H1 (cell line): Measurements from ENCODE around the gene KCNH6. TPM values are rescaled to one million over a fixed set of nuclear protein-coding genes. Genes with fewer than 3 reads are reported as not detected.

ENCODE experiments used
- CTCF ChIA-PET: fragments of 300-600 bp; sonication (Branson Sonifier 250); formaldehyde crosslinking; loops from one replicate; lab custom pipeline; 2021; ENCODE audit not compliant: partially characterized antibody; lab: Charles Lee
- POLR2A ChIA-PET: fragments of 300-600 bp; sonication (Branson Sonifier 250); formaldehyde crosslinking; loops from one replicate; lab custom pipeline; 2021; ENCODE audit warnings: inconsistent platforms; ENCODE audit not compliant: partially characterized antibody; lab: Charles Lee
- DNase-seq, 2 experiments: peaks; one replicate each; pipeline versions ENCODE4 v3.0.0 to v3.0.0-alpha.2; 2010 to 2022; ENCODE audit warnings: low spot score in 2 of 2, low read depth in 1 of 2, mixed read lengths in 1 of 2
- FAIRE-seq: peaks from 2 replicates; lab custom pipeline; 2011; peaks lifted over from hg19 to GRCh38; lab: Jason Lieb, UNC
- H2AFZ ChIP-seq: 2 replicates; pipeline ENCODE4 v1.8.1; 2012; ENCODE audit warnings: low read length, inconsistent platforms
- H2AK5ac ChIP-seq: 2 replicates; pipeline ENCODE4 v1.6.1; 2013; ENCODE audit warnings: low read depth, low read length
- H2BK120ac ChIP-seq: replicated peaks from 2 replicates; pipeline ENCODE3; 2013; ENCODE audit warnings: low read depth, low read length, inconsistent platforms
- H2BK12ac ChIP-seq: 2 replicates; pipeline ENCODE4 v1.6.1; 2013; ENCODE audit warnings: low read depth, low read length
- H2BK15ac ChIP-seq: 2 replicates; pipeline ENCODE4 v1.6.1; 2013; ENCODE audit warnings: low read length
- H2BK20ac ChIP-seq: 2 replicates; pipeline ENCODE4 v1.6.1; 2013; ENCODE audit warnings: low read length
- H2BK5ac ChIP-seq: 2 replicates; pipeline ENCODE4 v1.6.1; 2013; ENCODE audit warnings: low read depth, low read length
- H3K14ac ChIP-seq: 2 replicates; pipeline ENCODE4 v1.6.1; 2013; ENCODE audit warnings: inconsistent platforms; ENCODE audit not compliant: insufficient read length
- H3K18ac ChIP-seq: 2 replicates; pipeline ENCODE4 v1.6.1; 2013; ENCODE audit warnings: low read length; ENCODE audit errors: extremely low read depth
- H3K23ac ChIP-seq: 2 replicates; pipeline ENCODE4 v1.6.1; 2013; ENCODE audit warnings: inconsistent platforms; ENCODE audit not compliant: insufficient read length
- H3K23me2 ChIP-seq: 2 replicates; pipeline ENCODE4 v1.6.1; 2013; ENCODE audit warnings: low read depth, low read length
- H3K27ac ChIP-seq: 2 replicates; pipeline ENCODE4 v1.6.1; 2011; ENCODE audit warnings: low read depth, low read length, inconsistent platforms
- H3K27me3 ChIP-seq, 4 experiments: replicated peaks in 1 of 4; 1 replicate in 1 of 4; 2 replicates in 3 of 4; pipeline versions ENCODE4 v1.6.1 to v1.8.1; 2011 to 2013; ENCODE audit warnings: low read length in 3 of 4, mild to moderate bottlenecking in 3 of 4, inconsistent platforms in 2 of 4, mixed read lengths in 2 of 4, moderate library complexity in 1 of 4; ENCODE audit not compliant: control insufficient read depth in 3 of 4, insufficient read depth in 3 of 4; ENCODE audit errors: extremely low read depth in 1 of 4
- H3K36me3 ChIP-seq, 4 experiments: 2 replicates each; pipeline versions ENCODE4 v1.6.1 to v1.8.1; 2011 to 2013; ENCODE audit warnings: mild to moderate bottlenecking in 4 of 4, low read length in 3 of 4, moderate library complexity in 2 of 4, control low read depth in 1 of 4, inconsistent platforms in 1 of 4; ENCODE audit not compliant: insufficient read depth in 4 of 4, control insufficient read depth in 2 of 4
- H3K4ac ChIP-seq: replicated peaks from 2 replicates; pipeline ENCODE3; 2013; ENCODE audit warnings: low read length, low read depth, mixed read lengths, inconsistent platforms; ENCODE audit not compliant: insufficient read length
- H3K4me1 ChIP-seq, 4 experiments: replicated peaks in 1 of 4; 1 replicate in 1 of 4; 2 replicates in 3 of 4; pipeline versions ENCODE4 v1.6.1 to v1.8.1; 2011 to 2013; ENCODE audit warnings: low read length in 3 of 4, inconsistent platforms in 2 of 4, mixed read lengths in 1 of 4; ENCODE audit not compliant: insufficient read depth in 4 of 4, control insufficient read depth in 3 of 4
- H3K4me2 ChIP-seq, 2 experiments: 2 replicates each; pipeline versions ENCODE4 v1.6.1 to v1.8.1; 2011 to 2013; ENCODE audit warnings: low read depth in 2 of 2, low read length in 2 of 2, control low read depth in 1 of 2, inconsistent platforms in 1 of 2, mild to moderate bottlenecking in 1 of 2; ENCODE audit not compliant: insufficient read depth in 1 of 2
- H3K4me3 ChIP-seq, 4 experiments: fragments of 200-600, 300-600 bp in 1 of 4; sonication (generic), shearing (Covaris generic), sonication (Bioruptor Twin) in 1 of 4; 2 replicates each; pipeline versions ENCODE4 v1.5.1 to v1.8.1; 2011 to 2016; ENCODE audit warnings: low read length in 4 of 4, low read depth in 3 of 4, control low read depth in 2 of 4, inconsistent platforms in 2 of 4, mild to moderate bottlenecking in 2 of 4, mixed read lengths in 1 of 4, moderate library complexity in 1 of 4; ENCODE audit not compliant: insufficient read depth in 2 of 4; ENCODE audit errors: extremely low read depth in 1 of 4
- H3K56ac ChIP-seq: replicated peaks from 2 replicates; pipeline ENCODE3; 2013; ENCODE audit warnings: low read depth, mild to moderate bottlenecking, mixed read lengths, low read length, inconsistent platforms; ENCODE audit not compliant: insufficient read length
- H3K79me1 ChIP-seq: 2 replicates; pipeline ENCODE4 v1.6.1; 2013; ENCODE audit warnings: low read depth, low read length, control low read depth
- H3K79me2 ChIP-seq, 2 experiments: 2 replicates each; pipeline versions ENCODE4 v1.6.1 to v1.8.1; 2012 to 2013; ENCODE audit warnings: low read length in 2 of 2, mild to moderate bottlenecking in 2 of 2, inconsistent platforms in 1 of 2; ENCODE audit not compliant: insufficient read depth in 2 of 2, control insufficient read depth in 1 of 2
- H3K9ac ChIP-seq, 4 experiments: replicated peaks in 1 of 4; 1 replicate in 1 of 4; 2 replicates in 3 of 4; pipeline versions ENCODE4 v1.6.1 to v1.8.1; 2011 to 2013; ENCODE audit warnings: low read depth in 3 of 4, low read length in 3 of 4, control low read depth in 2 of 4, mild to moderate bottlenecking in 2 of 4, moderate library complexity in 2 of 4, inconsistent platforms in 1 of 4; ENCODE audit errors: extremely low read depth in 1 of 4
- H3K9me3 ChIP-seq, 2 experiments: 2 replicates each; pipeline versions ENCODE4 v1.6.1 to v1.8.1; 2012 to 2013; ENCODE audit warnings: mild to moderate bottlenecking in 2 of 2, moderate library complexity in 2 of 2, control low read depth in 1 of 2, inconsistent platforms in 1 of 2, low read depth in 1 of 2, low read length in 1 of 2, mixed read lengths in 1 of 2; ENCODE audit not compliant: insufficient read depth in 2 of 2
- H4K20me1 ChIP-seq, 2 experiments: replicated peaks in 1 of 2; 2 replicates each; pipeline versions ENCODE3 to v1.8.1; 2011 to 2013; ENCODE audit warnings: inconsistent platforms in 2 of 2, low read length in 2 of 2, mild to moderate bottlenecking in 1 of 2; ENCODE audit not compliant: insufficient read depth in 2 of 2, control insufficient read depth in 1 of 2
- H4K5ac ChIP-seq: 2 replicates; pipeline ENCODE4 v1.6.1; 2013; ENCODE audit warnings: low read length, low read depth, mixed read lengths, inconsistent platforms; ENCODE audit not compliant: insufficient read length
- H4K8ac ChIP-seq: 2 replicates; pipeline ENCODE4 v1.8.0; 2013; ENCODE audit warnings: mild to moderate bottlenecking, moderate library complexity, low read length, inconsistent platforms; ENCODE audit not compliant: insufficient read depth; ENCODE audit errors: extremely low read depth
- H4K91ac ChIP-seq: replicated peaks from 2 replicates; pipeline ENCODE3; 2013; ENCODE audit warnings: low read length, mixed read lengths, inconsistent platforms; ENCODE audit not compliant: insufficient read length
- JUN ChIP-seq: IDR thresholded peaks from 2 replicates; pipeline ENCODE4 v1.6.1; 2011; ENCODE audit warnings: low read depth, mild to moderate bottlenecking, improper control_type of control experiment, low read length
- NRF1 ChIP-seq: IDR thresholded peaks from 2 replicates; pipeline ENCODE4 v1.6.1; 2011; ENCODE audit warnings: mild to moderate bottlenecking, low read depth, low read length, improper control_type of control experiment
- POLR2A ChIP-seq, 2 experiments: IDR thresholded peaks; 1 replicate in 1 of 2; 2 replicates in 1 of 2; pipeline ENCODE4 v1.6.1; 2011; ENCODE audit warnings: low read depth in 2 of 2, low read length in 2 of 2, mild to moderate bottlenecking in 2 of 2; ENCODE audit errors: control extremely low read depth in 1 of 2
- RAD21 ChIP-seq, 2 experiments: IDR thresholded peaks in 1 of 2; conservative IDR thresholded peaks in 1 of 2; 2 replicates each; pipeline ENCODE4 v1.6.1; 2011; ENCODE audit warnings: low read depth in 2 of 2, low read length in 2 of 2, improper control_type of control experiment in 1 of 2, inconsistent platforms in 1 of 2, mild to moderate bottlenecking in 1 of 2, moderate library complexity in 1 of 2
- RFX5 ChIP-seq: IDR thresholded peaks from 2 replicates; pipeline ENCODE4 v1.6.1; 2011; ENCODE audit warnings: low read depth, low read length, improper control_type of control experiment, borderline replicate concordance
- RNF2 ChIP-seq: fragments of 200-900, 300-1000 bp; sonication (generic); IDR thresholded peaks from 2 replicates; pipeline ENCODE4 v1.7.1; 2016; ENCODE audit warnings: borderline replicate concordance, low read depth, mild to moderate bottlenecking, antibody characterized with exemption, low read length; ENCODE audit not compliant: poor library complexity, severe bottlenecking; ENCODE audit errors: missing control alignments
- SUZ12 ChIP-seq: fragments of 200-600 bp; sonication (generic); IDR thresholded peaks from 2 replicates; pipeline ENCODE4 v1.6.1; 2012; ENCODE audit warnings: mild to moderate bottlenecking, inconsistent platforms, low read length, moderate library complexity, mixed read lengths
- USF2 ChIP-seq: IDR thresholded peaks from 2 replicates; pipeline ENCODE4 v1.6.1; 2011; ENCODE audit warnings: low read length, improper control_type of control experiment
- WGBS, 2 experiments: shearing (Covaris generic) in 1 of 2; methylation state at CpG; one replicate each; pipeline versions ENCODE4 v1.1.6 to v1.1.7; 2013 to 2015; ENCODE audit warnings: low lambda C conversion rate in 2 of 2, mixed read lengths in 2 of 2, inconsistent platforms in 1 of 2, low coverage in 1 of 2, missing lambda C conversion rate in 1 of 2; ENCODE audit not compliant: insufficient replicate concordance in 2 of 2, insufficient coverage in 1 of 2, insufficient read length in 1 of 2; ENCODE audit errors: extremely low coverage in 1 of 2, missing lambda C conversion rate in 1 of 2; 5-methylcytosine and 5-hydroxymethylcytosine counted together
- polyA plus RNA-seq, 7 experiments: library from polyadenylated mRNA; depleted of rRNA in 3 of 7; stranded (reverse) in 5 of 7; unstranded in 2 of 7; fragments of >200 nt in 5 of 7; fragments of 200-250 nt in 2 of 7; gene quantifications; 1 replicate in 5 of 7; 2 replicates in 1 of 7; 4 replicates in 1 of 7; pipeline versions ENCODE4 v1.2.1 to v1.2.3, GENCODE V29; 2011 to 2013; ENCODE audit warnings: missing spikeins in 2 of 7, mixed read lengths in 2 of 7
- total RNA-seq: library from RNA; stranded (reverse); fragmentation: NEBNext Ultra II Directional; extraction: Animal tissue kit (Norgen Biotek cat#: 25700); gene quantifications from 2 replicates; pipeline ENCODE4 v1.2.1, GENCODE V29; 2021
- TF ChIP-seq, protein P1 (sequence below): IDR thresholded peaks from 2 replicates; pipeline ENCODE4 v1.6.1; 2011; ENCODE audit warnings: low read depth, mild to moderate bottlenecking, low read length; ENCODE audit not compliant: insufficient read depth

KCNH6 gene
- total and polyA plus RNA-seq, 2 of the 8 experiments (the other 6 are each of a cell fraction or from before 2014, with no cell fraction given) = 1.8 to 3.6 TPM

DNA sequence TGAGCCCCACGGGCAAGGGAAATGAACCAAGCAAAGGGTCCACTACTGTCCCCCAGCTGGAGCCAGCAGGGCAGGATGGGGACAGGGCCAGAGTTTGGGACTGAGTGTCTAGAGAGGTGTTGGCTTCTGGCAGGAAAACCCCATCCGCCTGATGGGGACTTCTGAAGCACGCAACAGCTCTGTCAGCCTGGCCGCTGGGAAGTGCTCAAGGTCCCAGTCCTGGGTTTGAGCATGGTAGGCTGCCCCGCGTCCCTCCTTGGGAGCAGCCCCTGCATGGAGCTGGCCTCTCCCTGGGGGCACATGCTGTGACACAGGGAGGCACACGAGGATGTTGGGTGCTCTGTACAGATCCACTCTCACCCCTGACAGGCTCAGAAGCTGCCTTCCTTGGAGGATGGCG is 31.7 kb upstream of the KCNH6 start:
- Histone ChIP-seq H3K18ac (no peak overlapping the region), H2BK120ac (no peak overlapping the region), H4K8ac (no peak overlapping the region; the same call in 1 of the 2 replicates), H4K5ac (no peak overlapping the region), H2AFZ (no peak overlapping the region), H3K27ac (no peak overlapping the region), H2BK20ac (no peak overlapping the region), H2BK12ac (no peak overlapping the region), H3K36me3 (no peaks in the 10 kb centered on the region), H3K4ac (no peak overlapping the region), H3K9me3 (no peaks in the 10 kb centered on the region), H3K23ac (no peak overlapping the region), H4K91ac (no peak overlapping the region), H2BK15ac (no peak overlapping the region), H3K56ac (no peak overlapping the region), H3K23me2 (no peaks in the 10 kb centered on the region), H3K14ac (no peak overlapping the region), H2AK5ac (no peak overlapping the region), H3K4me3 (no peak overlapping the region), H4K20me1 (peaks cover 0 to 2% of the 10 kb centered on the region in 2 experiments), H2BK5ac (no peak overlapping the region), H3K4me1 (peaks cover 0 to 3% (median 0%) of the 10 kb centered on the region in 4 experiments; a peak in 1 of 7 replicates), H3K27me3 (peaks cover 0 to 4% (median 0%) of the 10 kb centered on the region in 4 experiments; a peak in 1 of 7 replicates), H3K79me2 (no peaks in the 10 kb centered on the region), H3K79me1 (no peaks in the 10 kb centered on the region), H3K9ac (no peak overlapping the region), H3K4me2 (no peak overlapping the region)
- no peak for FAIRE-seq
- TF ChIP-seq POLR2A (IDR thresholded peaks at IDR 0.05; ENCODE audit: control extremely low read depth in 1 of 2, low read depth in 2 of 2, low read length in 2 of 2) = no peak
- no peak for TF ChIP-seq RFX5
- no peak for TF ChIP-seq NRF1
- TF ChIP-seq RNF2 = no peak
- no peak for TF ChIP-seq RAD21 (IDR thresholded peaks at IDR 0.05 in 1 of 2, conservative IDR thresholded peaks at IDR 0.05 in 1 of 2; ENCODE audit: low read depth in 2 of 2, low read length in 2 of 2)
- no peak for TF ChIP-seq SUZ12
- TF ChIP-seq JUN = no peak
- no peak for TF ChIP-seq USF2
- TF ChIP-seq, protein P1, sequence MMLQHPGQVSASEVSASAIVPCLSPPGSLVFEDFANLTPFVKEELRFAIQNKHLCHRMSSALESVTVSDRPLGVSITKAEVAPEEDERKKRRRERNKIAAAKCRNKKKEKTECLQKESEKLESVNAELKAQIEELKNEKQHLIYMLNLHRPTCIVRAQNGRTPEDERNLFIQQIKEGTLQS = no peak
- 85% methylated on average over 7 of the region's 8 CpGs; no CpG with 5 or more reads in 1 of the 2 experiments for WGBS, 2 experiments
- ChIA-PET POLR2A (interaction anchor here (1.6 kb wide), 1 partner anchor 58 kb away, joined by 3 read pairs; the partner anchor contains the start of gene DCAF7), CTCF (interaction anchor here (1.2 to 7.2 kb wide), 3 partner anchors 12 to 56 kb away, joined by 3 to 66 read pairs (median 5); partner anchors contain the start of gene ACE)
- DNase-seq = no peak
